ENCODE results near the gene MBLAC1. TPM values are rescaled to one million over a fixed set of nuclear protein-coding genes. Genes with fewer than 3 reads are reported as not detected.

The MBLAC1 gene
- total RNA-seq, 1 donor from 2014 or later = 2.8 TPM

DNA sequence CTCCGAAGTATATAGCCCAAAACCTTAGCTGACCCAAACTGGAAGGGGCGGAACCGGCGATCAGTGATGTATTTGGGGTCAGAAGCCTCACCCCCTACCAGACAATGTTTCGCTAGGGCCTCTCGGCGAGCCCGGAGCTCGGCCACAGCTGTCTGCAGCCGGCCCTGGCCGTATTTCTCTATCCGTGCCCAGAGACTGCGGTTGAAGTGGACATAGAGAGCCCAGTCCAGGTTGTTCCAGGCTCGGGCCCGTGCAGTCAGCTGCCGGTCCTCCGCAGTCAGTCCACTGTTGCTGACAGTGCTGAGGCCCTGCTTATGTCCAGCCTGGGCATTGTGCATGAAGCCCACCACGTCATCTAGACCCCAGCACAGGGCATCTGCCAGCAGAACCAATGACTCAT is 33.3 kb downstream of the MBLAC1 start:
- H3K4me1 Mint-ChIP-seq (ENCODE audit: unreplicated experiment) = peaks cover 17% of the 10 kb centered on the region
- H3K27me3 Mint-ChIP-seq = no peaks in the 10 kb centered on the region
- H3K9me3 Mint-ChIP-seq = no peaks in the 10 kb centered on the region
- H3K36me3 Mint-ChIP-seq = no peaks in the 10 kb centered on the region
- no peak for TF ChIP-seq CTCF (conservative IDR thresholded peaks at IDR 0.05)
- H3K4me3 Mint-ChIP-seq = peak overlapping the region; percentile 55
- H3K27ac Mint-ChIP-seq = no peak overlapping the region
- no peak for DNase-seq (ENCODE audit: extremely low spot score, unreplicated experiment)

GRCh38 chr7:100163006-100163531 is 36.3 kb downstream of the MBLAC1 start:
- DNase-seq (ENCODE audit: extremely low spot score, unreplicated experiment) = no peak
- peak overlapping the region; percentile 89 for H3K27ac Mint-ChIP-seq

GRCh38 chr7:100163871-100164270 is 37.1 kb downstream of the MBLAC1 start:
- H3K9me3 Mint-ChIP-seq = no peaks in the 10 kb centered on the region
- H3K4me3 Mint-ChIP-seq = no peak overlapping the region
- peak overlapping the region; percentile 89 for H3K27ac Mint-ChIP-seq

More at GRCh38 chr7:100163006-100163531, 36.3 kb downstream of the MBLAC1 start:
- H3K4me1 Mint-ChIP-seq (ENCODE audit: unreplicated experiment) = peaks cover 29% of the 10 kb centered on the region
- peak overlapping the region; percentile 75 for H3K4me3 Mint-ChIP-seq
- H3K36me3 Mint-ChIP-seq = no peaks in the 10 kb centered on the region
- peaks cover 15% of the 10 kb centered on the region for H3K27me3 Mint-ChIP-seq
- no peak for TF ChIP-seq CTCF (conservative IDR thresholded peaks at IDR 0.05)
- H3K9me3 Mint-ChIP-seq = no peaks in the 10 kb centered on the region

DNA sequence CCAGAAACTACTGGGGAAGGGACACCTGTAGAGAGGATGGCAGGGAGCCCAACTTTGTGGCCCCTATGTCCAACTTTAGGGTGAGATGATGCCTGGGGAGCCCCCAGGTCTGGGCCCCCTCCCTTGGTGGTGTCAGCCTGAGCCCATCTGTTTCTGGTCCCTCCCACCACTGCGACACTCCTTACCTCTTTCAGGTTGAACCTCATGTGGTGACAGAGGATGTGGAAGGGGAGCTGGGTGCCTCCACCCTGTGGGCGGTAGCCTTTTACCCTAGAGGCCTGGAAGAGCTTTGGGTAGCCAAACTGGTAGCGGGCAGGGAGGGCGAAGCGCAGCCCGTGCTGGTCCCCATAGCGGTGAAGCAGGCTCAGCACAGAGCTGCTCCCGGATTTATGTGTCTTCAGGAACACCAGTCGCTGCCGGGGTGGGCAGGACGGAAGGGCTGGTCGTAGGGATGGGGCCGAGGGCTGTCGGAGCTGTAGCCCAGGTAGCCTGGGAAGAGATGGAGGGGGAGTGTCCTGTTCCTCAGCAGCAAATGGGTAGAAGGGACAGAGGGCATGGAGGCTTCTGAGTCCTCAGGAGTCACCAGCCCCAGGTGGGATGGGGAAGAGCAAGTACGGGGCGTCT is 39.7 kb downstream of the MBLAC1 start:
- H3K27me3 Mint-ChIP-seq = peaks cover 25% of the 10 kb centered on the region
- peaks cover 37% of the 10 kb centered on the region for H3K4me1 Mint-ChIP-seq (ENCODE audit: unreplicated experiment)
- TF ChIP-seq CTCF (conservative IDR thresholded peaks at IDR 0.05) = no peak
- H3K36me3 Mint-ChIP-seq = no peaks in the 10 kb centered on the region
- DNase-seq (ENCODE audit: extremely low spot score, unreplicated experiment) = no peak
- peak overlapping the region; percentile 87 for H3K4me3 Mint-ChIP-seq
- H3K27ac Mint-ChIP-seq = peak overlapping the region; percentile 75
- H3K9me3 Mint-ChIP-seq = no peaks in the 10 kb centered on the region

More at GRCh38 chr7:100163871-100164270, 37.1 kb downstream of the MBLAC1 start:
- peaks cover 19% of the 10 kb centered on the region for H3K27me3 Mint-ChIP-seq
- TF ChIP-seq CTCF (conservative IDR thresholded peaks at IDR 0.05) = no peak
- H3K36me3 Mint-ChIP-seq = no peaks in the 10 kb centered on the region
- no peak for DNase-seq (ENCODE audit: extremely low spot score, unreplicated experiment)
- peaks cover 35% of the 10 kb centered on the region for H3K4me1 Mint-ChIP-seq (ENCODE audit: unreplicated experiment)

- no peak for DNase-seq (ENCODE audit: extremely low spot score, unreplicated experiment)
- TF ChIP-seq CTCF (conservative IDR thresholded peaks at IDR 0.05) = no peak
- peaks cover 28% of the 10 kb centered on the region for H3K27me3 Mint-ChIP-seq
- no peaks in the 10 kb centered on the region for H3K9me3 Mint-ChIP-seq
- H3K27ac Mint-ChIP-seq = peak overlapping the region; percentile 75
- H3K4me3 Mint-ChIP-seq = peak overlapping the region; percentile 87
- peaks cover 37% of the 10 kb centered on the region for H3K4me1 Mint-ChIP-seq (ENCODE audit: unreplicated experiment)
- no peaks in the 10 kb centered on the region for H3K36me3 Mint-ChIP-seq
Measured at GRCh38 chr7:100166970-100167911, 40.5 kb downstream of the MBLAC1 start.
